ENCODE data around the gene MSI2.

Gene MSI2

DNA sequence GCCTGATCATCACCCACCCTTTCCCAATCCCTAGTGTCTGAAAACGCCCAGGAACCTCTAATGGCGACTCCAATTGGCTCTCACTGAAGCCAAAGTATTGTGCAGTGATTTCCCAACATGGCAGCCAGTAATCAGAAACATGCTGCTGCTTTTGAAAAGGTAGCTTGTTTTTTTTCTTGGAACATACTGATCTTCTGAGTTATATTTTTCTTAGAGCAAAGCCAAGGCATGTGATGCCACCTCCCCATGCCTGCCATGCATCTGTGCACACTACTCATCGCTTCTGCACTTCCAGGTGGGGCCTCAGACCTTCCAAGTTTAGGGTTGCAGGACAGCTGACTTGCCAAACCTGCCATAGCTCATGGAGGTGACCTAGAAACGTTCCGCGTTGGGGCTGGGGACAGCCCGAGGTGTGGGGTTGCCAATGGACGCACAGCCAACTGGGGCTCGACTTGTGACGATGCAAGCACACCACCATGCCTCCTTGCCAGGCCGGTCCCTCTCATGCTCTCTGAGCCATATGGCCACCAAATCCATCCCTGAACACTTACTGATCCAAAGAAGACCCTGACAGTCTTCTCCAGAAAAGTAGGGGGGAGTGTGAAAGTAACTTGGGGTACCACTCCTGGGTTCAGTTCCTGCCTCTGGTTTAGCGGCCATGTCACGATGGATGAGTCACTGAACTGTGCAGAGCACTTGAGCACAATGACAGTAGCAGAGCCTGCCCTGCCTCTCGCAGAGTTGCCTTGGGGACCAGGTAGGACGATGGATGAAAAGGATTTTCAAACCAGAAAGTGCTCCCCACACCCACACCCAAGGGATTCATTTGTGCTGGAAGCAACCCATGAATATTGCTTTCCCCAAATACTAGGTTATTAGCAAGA is 333.1 kb downstream of the MSI2 start:
- no peak for DNase-seq

DNA sequence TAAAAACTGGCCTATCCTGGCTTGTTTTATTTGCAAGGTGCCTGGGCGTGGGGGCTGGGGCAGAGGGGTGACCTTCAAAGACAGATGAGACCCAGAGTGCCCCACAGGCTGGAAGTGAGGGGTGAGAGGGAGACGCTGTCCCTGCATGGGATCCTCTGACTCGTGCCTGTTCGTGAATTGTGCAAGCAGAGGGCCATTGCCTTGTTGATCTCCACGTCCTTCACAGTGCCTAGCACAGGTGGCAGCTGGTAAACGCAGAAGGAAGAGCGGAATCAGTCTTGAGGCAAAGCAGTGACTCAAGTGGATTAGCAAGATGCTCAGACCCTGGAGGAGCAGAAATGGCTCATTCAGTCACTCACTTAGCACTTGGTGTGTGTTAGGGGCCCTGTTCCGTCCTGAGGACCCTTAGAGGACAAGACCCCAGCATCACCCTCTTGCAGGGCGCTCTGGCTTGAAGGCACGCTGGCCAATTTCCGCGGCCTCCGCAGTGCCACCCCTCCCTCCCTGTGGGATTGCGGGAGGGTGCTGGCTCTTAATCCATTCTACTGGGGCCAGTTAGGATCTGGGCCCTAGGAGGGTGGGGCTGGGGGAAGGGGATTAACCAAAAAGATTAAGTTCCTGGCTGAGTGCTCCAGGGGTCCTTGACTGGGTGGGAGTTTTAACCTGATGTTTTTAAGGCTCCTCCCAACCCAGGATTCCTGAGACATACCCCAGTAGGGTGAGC is 337.6 kb downstream of the MSI2 start:
- DNase-seq: no peak

DNA sequence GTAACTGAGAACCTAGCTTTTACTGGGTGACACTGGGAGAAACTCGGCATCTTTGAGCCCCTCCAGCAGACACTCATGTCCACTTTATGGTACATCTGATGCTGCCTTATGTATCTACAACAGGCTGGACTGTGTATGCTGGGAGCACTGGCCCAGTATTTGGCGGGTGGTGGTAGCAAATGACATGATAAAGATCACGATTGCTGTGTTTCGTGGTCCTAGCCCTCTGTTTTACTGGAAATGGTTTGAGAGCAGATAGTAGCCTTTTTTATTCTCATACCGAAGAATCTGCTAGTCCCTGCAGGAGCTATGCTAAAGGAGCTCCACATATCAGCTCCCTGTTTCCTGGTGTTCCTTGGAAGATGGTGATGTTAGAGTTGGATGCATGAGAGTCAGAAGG is 338.4 kb downstream of the MSI2 start:
- no peak for DNase-seq

DNA sequence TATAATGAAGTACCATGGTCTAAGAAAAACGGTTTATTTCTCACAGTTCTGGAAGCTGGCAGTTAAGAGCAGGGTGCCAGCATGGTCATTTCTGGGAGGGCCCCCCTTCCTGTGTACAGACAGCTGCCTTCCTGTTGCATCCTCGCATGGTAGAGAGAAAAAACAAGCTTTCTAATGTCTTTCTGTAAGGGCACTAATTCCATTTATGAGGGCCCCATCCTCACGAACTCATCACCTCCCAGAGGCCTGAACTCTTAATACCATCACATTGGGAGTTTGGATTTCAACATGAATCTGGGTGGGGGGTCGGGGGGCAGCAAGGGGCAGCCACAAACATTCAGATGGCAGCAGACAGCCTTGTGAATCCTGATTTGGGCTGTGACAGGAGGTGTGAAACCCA is 339.1 kb downstream of the MSI2 start:
- DNase-seq: no peak

DNA sequence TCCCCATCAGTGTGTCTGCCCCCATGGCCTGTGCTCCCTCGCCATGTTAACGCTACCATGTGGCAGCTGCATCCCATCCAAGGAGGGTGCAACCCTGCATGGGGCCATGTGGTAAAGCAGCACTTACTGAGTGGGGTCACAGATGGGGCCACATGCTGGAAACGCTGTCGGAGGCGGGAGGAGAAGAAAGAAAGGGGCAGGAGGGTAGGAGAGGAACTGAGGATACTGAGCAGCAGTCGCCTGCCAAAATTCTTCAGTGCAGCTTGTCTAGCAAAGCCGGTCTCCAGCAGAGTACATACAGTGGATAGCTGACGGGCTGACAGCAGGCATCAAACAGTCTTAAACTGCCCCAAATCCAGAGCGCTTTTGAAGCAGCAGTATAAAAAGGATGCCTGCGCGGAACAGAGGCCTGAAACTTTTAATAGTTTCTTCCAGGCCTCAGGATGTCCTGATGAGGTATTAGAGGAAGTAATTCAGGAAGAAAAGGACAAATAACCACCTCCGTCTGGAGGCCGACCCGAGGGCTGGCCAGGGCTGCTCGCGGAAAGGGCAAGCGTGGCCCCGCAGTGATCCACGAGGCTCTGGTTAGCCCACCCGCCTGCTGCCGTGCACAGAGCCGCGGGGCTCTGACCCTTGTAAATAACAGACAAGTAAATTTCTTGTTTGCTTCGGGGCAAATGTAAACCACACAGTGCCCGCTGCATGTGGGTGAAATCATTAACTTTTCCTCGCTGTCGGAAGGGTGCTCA is 339.8 kb downstream of the MSI2 start:
- DNase-seq: no peak

DNA sequence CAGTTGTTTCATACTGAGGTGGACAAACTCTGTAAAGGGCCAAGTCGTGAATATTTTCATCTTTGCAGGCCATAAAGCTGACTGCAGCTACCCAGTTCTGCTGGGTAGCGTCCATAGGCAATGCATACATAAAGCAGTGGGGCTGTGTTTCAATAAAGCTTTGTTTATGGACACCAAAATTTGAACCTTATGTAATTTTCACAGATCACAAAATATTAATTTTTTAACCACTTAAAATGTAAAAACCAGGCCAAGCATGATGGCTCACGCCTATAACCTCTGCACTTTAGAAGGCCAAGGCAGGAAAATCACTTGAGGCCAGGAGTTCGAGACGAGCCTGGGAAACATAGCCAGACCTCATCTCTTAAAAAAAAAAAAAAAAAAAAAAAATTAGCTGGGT is 340.8 kb downstream of the MSI2 start:
- no peak for DNase-seq

DNA sequence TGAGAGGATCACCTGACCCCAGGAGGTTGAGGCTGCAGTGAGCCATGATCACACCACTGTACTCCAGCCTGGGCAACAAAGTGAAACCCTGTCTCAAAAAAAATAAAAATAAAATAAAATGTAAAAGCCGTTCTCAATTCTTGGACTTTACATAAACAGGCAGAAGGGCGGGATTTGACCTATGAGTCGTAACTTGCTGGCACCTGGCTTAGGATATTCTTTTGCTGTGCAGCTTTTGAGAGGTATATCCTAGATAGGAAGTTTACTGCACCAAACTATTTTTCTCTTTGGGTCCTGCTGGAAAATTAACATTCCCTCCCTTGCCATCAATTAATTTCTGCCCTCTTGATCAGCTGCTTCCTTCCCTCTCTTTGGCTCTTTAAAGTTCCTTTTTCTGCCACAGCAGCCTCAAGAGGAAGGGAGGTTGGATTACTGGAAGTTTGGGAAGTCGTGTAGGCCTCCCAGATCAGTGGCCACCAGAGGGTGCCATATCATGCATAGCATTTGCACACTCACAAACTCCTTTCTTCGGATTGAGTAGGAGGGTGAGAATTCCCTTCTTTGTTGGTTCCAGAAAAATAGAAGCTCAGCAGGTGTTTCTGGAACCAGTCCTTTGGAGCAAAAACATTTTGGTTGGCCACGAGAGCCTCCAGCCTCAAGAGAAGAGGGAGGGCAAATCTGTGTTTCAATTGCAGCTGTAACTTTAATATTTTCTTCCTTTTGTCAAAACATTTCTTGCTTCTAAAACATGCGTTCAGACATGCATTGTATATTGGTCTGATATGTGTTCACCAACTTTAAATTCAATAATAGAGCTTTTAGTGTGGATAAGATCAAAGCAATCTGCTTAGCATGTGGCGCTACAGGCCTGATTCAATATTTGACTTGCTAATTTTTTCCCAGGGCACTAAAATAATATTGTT is 341.5 kb downstream of the MSI2 start:
- peak; percentile 67 for DNase-seq

DNA sequence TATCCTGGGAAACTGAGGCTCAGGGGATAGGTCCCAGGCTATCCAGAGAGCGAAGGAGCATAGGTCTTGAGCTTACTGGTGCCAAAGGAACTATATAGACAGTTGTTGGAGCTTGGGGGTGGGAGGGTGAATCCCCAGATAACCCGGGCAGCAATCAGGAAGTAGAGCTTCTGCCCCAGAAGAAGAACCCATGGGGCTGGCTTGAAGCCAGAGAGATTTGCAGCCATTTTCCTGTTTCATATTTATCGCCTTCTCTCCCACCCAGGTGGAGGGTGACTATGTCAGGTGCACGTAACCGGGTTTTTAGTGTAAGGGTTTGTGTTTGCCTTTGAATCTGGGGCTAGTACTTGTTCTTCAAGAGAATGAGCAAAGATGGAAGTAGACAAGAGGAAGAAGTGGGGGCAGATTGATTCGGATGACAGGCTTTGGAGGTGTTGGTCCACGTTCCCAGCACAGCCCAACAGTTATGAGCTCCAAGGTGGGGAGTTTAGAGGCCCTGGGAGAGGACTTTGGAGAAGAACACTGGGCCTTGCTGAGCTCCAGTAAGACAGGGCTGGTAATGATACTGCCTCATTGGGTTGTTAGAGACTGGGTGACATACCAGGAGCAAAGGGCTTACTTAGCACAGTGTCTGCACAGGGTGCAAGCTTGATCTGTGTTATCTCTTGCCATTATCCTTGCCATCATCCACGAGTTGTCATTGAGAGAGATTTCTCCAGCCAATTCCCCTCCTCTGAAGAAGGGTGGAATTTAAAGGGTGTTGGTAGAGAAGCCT is 343.1 kb downstream of the MSI2 start:
- no peak for DNase-seq

DNA sequence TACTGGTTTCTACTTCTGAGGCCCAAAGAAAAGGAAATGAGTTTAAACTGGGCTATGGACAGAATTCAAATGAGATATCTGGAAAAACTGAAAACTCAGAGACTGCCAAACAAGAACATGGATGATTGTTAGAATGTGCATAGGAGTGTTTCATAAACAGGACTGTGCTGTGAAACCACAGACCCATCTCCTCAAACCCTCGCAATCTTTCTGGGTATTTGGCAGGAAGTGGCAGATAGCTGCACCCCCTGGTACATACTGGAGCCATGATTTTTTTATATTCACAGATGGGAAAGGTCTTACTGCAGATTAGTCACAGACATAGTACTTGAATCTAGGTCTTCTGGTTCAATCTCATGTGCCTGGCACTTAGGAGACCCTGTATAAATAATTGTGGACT is 343.8 kb downstream of the MSI2 start:
- no peak for DNase-seq

DNA sequence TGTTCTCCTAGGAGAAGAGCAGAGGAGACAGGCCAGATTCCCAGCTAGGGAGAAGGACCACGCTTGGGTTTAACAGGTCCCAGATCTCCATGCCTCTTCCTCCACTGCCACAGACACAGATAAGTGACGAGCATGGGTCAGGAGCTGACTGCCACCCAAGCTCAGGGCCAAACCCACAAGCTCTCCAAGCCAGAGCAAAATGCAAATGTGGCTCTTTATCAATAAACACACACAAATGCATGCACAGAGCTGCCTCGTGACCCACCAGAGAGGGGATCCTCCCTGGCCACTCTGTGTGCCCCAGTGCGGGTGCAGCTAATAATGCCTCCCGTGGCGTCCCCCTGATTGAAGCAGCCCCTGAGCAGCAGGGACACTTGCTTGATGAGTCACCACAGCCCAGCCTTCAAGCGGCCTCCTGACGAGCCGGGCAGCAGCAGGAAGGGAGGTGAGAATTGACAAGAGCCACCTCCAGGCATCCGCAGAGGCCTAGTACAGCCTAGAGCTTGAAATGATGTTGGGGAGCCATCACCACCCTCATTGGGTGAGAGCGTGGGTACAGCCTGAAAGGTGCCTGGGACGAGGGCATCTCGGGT is 344.9 kb downstream of the MSI2 start:
- DNase-seq: no peak

DNA sequence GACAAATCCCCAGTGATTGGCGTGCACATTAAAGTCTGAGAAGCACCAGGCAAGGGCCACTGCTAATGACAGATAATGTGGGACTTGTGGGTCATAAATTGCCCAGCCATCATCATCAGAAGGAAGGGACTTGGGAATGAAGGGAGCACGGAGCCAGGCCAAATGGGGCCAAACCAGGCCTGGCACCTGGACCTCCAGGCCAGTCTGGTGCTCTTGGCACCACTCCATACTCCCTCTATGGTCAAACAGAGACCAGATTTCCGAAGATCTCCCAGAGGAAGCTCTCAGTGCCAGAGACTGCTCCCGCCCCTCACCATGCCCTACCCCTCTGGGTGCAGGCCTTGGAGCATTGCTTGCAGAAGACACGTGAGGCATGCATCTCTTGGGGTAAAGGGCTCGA is 346.6 kb downstream of the MSI2 start:
- DNase-seq: no peak

DNA sequence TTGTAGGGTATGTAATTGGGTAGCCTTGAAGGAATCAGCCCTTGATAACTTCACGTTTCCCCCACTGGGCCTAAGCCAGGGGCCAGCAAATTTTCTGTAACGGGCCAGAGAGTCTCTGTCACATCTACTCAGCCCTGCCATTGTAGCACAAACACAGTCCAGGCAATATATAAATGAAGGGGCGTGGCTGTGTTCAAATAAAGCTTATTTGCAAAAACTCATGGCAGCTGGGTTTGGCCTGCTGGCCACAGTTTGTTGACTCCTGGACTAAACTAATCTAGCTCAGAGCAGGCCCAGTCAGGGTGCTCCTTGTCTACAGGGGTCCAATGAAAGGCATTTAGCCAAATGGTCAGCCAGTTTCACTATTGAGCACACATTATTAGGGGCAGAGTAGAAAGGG is 347.2 kb downstream of the MSI2 start:
- DNase-seq: peak; percentile 34

DNA sequence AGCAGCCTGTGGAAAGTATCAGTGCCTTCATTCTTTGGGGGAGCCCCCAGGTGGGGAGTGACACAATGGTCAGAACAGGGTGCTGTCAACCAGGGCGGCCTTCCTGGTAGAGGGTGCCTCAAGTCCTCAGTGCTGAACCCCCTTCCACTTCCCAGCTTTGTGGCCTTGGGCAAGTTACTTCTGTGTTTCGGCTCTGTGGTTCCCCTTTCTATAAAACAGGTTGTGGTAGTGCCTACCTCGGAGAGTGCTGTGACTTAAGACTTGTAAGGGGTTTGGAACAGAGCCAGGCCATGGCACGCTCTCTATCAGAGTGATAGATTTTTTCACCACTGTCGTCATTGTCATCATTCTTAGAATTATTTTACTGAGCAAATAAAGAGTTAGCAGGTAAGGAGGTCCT is 347.7 kb downstream of the MSI2 start:
- no peak for DNase-seq

DNA sequence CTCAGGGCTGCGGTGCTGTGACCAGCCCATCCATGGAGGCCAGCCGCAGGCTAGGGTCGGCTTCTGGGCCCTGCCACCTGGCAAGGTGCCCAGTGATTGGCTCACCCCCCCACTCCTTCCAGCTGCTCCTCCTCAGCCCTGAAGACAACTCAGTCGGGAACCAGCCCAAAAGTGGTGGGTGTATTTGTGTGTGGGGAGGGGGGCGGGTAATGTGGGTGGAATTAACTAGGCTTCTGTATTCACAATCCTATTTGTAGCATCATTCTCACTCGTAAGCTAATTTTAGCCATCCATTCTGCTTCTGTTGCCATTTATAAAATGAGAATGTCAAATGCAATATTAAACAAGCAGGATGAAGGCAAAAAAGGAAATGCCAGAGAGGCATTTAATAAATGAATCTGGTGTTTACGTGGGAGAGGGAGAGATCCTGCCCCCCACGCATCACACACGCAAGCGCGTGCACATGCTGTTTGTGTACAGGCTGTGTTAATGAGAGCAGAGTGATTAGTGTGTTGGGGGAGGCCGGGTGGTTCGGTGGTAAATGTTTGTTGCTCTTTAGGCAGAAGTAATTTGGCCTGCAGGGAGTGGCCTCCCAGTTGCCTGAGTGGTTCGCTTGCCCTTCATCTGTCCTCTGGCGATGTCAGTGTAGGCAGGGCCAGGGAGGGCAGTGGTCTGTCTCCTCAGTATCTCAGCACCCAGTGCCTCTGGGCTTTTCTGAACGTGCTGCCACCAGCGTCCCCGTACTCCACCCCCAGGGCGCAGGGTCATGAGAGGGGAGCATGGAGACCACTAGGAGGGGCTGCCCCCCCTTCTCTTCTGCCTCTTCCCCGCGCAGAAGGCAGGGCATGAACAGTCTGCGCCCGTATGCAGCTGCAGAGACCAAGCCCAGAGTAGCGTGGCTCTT is 348.7 kb downstream of the MSI2 start:
- peak; percentile 78 for DNase-seq

DNA sequence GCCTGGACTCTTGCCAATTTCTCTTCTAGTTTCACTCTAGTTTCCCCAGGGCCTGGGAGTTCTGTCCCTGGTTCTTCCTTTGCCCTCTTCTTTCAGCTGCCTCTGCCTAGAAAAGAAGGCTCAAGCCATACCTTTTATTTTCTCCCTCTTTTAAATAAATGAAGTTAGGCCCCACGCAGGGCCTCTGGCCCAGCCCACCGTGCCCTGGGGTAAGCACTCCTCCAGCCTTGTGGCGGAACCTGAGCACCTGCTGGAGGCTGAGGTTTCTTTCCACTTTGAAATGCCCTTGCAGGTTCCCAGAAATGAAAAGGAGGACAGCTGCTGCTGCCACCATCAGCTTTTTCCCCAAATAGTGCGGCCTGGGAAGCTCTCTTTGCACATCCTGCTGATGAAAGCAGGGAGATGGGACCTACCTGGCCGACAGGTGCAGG is 349.4 kb downstream of the MSI2 start:
- DNase-seq: peak; percentile 70

DNA sequence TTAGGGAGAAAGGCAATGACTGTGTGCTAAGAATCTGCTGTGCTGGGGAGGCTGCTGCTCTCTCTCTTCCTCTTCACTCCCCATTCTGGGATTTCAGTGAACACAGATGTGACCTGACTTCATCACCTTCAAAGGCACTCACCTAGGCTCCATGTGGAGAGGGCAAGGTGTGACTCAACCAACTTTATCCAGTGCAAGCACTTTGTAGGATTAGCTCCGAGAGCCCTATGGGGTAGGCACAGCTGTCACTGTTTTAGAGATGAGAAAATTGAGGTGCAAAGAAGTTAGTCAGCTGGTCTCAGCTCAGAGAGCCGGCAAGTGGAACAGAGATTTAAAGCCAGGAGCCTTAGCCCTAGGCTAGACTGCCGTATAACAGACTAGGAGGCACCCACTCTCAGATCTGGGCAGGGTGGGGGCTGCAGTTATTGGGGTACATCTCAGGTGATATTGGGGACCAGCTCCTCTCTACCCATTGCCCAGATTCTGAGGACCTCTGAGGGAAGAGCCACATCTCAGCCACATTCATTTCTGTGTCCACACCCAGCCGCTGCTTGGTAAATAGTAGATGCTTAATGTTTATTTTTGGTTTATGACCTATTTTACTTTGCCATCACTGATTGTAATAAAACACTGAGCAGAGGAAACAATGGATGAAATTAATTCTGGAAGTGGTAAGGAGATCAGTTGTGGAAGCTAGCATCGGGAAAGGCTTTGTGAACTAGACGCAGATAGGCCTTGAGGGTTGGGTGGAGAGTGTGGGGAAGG is 350.0 kb downstream of the MSI2 start:
- DNase-seq: no peak

DNA sequence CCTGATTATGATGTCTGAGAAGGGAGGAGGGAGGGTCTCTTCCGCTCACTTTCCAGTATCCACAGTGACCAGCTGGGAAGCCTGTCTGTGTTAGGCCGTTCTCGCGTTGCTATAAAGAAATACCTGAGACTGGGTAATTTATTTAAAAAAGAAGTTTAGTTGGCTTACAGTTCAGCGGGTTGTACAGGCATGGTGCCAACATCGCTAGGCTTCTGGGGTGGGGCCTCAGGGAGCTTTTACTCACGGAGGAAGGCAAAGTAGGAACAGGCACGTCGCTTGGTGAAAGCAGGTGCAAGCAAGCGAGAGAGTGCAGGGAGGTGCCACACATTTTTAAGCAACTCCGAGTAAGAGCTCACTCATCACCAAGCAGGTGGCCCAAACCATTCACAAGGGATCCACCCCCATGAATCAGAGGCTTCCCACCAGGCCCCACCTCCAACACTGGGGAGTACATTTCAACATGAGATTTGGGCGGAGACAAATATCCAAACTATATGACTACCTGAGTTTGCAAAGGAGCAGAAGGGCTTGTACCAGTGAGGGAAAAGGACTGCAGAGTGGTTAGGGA is 351.3 kb downstream of the MSI2 start:
- DNase-seq: no peak

DNA sequence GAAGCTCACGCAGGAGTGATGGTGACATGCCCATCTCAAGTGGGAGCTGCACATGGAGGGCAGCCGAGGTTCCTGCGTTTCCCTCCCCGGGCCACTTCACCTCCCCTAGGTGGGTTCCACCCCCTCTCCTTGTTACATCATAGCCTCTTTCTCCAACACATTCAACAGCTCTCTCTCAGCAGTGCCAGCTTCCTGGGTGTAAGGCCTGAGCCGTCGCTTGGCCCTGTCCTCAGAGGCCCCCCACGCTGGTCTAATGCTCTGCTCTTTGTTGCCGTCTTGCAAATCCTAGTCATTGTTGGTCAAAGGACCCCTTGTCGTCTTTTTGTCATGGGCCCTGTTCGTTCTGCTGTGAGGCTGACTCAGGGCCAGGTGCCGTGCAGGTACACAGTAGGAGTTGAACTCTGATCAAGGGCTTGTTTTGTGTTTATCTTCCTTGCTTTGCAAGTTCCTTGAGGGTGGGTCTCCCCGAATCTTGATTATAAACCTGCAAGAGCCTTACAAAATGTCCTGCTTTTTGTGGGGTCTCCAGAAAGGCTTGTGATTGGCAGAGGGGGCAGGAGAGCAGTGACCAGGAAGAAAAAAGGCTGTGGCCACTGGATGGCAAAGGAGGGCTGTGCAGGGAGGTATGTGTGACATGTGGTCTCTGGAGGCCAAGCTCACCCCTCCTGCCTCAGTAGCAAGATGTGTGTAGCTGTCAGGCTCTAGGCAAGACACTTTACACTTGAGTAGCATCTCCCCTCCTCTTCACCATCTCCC is 352.2 kb downstream of the MSI2 start:
- no peak for DNase-seq

Measured in NCI-H146 (cell line).